GM19023 (cell line): ENCODE results near the gene SLC25A15.
"Not testable (repeated sequence)": the region's sequence is repeated elsewhere in the genome, so short reads cannot be mapped to it uniquely, and the experiment has no call there.

Experiments
- ATAC-seq: cut with Tn5 transposase; IDR thresholded peaks from one replicate; pipeline ENCODE4 v1.9.1; 2021; ENCODE audit warnings: mild to moderate bottlenecking, moderate library complexity; ENCODE audit not compliant: unreplicated experiment

Gene SLC25A15

DNA sequence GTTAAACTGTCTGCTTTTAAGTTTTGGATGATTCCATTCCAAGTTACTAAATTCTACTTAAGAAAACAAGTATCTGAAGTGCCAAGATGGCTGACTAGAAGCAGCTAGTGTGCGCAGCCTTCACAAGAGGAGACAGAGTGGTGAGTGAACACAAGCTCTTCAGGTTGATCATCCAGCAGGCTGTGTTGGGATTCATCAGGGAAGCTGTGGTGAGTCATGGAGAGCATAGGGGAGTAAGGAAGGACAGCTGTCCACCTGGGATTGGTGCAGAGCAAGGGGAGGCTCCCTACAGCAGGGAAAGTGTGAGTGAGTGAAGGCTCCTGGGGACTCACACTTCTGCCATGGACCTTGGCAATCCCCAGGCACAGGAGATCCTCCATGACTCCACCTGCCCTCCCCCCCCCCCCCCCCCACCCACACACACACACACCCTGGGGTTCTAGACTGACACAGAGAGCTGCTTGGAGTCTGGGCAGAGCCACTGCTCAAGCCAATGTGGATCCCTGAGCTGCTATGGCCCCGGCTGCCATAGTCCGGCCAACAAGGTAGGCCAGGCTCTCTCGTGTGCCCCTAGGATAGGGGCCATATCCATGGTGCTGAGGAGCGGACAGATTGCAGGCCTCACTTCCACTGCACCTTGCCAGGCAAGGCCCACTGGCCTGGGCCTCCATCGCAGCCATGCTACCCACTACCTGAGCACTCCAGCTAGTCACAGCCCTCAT is 23.5 kb downstream of the SLC25A15 start:
- no peak for ATAC-seq

- ATAC-seq: no peak
Measured at GRCh38 chr13:40813667-40814454, 24.4 kb downstream of the SLC25A15 start.

GRCh38 chr13:40814803-40815202 is 25.4 kb downstream of the SLC25A15 start:
- ATAC-seq: no peak

- no peak for ATAC-seq
Measured at GRCh38 chr13:40818926-40819325, 29.5 kb downstream of the SLC25A15 start.

- ATAC-seq: no peak
Measured at GRCh38 chr13:40819797-40820315, 30.4 kb downstream of the SLC25A15 start.

DNA sequence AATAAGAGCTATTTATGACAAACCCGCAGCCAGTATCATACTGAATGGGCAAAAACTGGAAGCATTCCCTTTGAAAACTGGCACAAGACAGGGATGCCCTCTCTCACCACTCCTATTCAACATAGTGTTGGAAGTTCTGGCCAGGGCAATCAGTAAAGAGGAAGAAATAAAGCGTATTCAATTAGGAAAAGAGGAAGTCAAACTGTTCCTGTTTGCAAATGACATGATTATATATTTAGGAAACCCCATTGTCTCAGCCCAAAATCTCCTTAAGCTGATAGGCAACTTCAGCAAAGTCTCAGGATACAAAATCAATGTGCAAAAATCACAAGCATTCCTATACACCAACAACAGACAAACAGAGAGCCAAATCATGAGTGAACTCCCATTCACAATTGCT is 50.3 kb downstream of the SLC25A15 start:
- ATAC-seq: not testable (repeated sequence)

DNA sequence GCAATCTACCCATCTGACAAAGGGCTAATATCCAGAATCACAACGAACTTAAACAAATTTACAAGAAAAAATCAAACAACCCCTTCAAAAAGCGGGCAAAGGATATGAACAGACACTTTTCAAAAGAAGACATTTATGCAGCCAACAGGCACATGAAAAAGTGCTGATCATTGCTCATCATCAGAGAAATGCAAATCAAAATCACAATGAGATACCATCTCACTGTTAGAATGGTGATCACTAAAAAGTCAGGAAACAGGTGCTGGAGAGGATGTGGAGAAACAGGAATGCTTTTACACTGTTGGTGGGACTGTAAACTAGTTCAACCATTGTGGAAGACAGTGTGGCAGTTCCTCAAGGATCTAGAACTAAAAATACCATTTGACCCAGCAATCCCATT is 51.5 kb downstream of the SLC25A15 start:
- ATAC-seq: not testable (repeated sequence)
